GM19099 (cell line): ENCODE results near the gene IPO13.

Source experiments
- POLR2A ChIP-seq: IDR thresholded peaks from 3 replicates; pipeline ENCODE4 v1.6.1; 2011; ENCODE audit warnings: low read depth; ENCODE audit not compliant: insufficient read length; ENCODE audit errors: extremely low read depth

IPO13 gene

GRCh38 chr1:43946236-43947060 is at the start of gene IPO13:
TSS of gene IPO13 (plus strand) at chr1:43946950. CDS start at chr1:43947601, 651 bp downstream.
- peak; percentile 89 for TF ChIP-seq POLR2A

DNA sequence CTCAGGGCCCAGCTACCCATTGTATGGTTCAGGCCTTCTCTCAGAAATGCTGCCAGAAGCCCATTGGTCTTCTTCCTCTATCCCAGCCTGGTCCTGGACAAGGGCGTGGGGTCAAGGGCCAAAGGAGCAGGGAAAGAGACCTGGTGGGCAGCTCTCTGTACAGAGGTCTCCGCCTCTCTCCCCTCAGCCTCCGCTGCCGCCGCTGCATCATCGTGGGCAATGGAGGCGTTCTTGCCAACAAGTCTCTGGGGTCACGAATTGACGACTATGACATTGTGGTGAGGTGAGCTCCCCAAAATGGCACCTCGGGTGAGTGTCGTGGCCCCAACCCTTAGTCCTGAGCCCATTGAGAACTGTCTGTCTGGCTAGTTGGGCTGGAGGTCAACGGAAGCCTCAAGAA is 47.8 kb upstream of the IPO13 start:
- no peak for TF ChIP-seq POLR2A

- no peak for TF ChIP-seq POLR2A
Measured at GRCh38 chr1:43900386-43900785, 46.4 kb upstream of the IPO13 start.

DNA sequence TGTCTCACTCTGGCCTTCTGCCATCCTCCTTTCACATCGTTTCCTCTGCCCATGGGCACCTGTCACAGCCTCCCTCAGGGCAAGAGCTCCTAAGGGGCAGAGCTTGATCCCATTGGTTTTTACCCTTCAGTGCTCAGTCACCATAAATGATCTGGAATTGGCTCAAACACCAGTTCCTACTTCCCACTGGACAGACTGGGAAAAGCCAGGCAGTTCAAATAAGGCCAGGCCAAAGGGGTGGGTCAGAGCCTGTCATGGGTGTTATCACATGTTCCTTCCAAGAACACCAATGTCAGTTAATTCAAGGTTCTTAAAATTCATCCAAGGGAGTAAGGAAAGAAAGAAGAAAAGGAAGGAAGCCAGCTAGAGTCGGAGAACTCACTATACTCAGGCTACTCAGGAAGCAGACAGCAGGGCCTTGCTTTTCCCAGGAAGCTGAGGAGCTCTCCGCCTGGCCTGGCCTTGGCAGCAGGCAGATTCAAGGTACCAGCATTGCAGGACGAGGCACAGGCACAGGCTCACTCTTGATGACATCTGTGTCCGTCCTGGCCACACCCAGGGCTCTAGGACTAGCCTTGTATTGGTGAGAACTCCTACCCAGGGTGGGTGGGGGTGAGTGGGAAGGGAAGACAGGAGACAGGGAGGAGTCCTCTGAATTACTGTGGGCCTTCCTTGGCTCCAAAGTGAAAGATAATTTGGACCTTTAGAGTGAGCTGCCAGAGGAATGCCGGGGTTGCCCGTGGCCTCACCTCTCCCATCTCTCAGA is 45.4 kb upstream of the IPO13 start:
- TF ChIP-seq POLR2A = no peak

DNA sequence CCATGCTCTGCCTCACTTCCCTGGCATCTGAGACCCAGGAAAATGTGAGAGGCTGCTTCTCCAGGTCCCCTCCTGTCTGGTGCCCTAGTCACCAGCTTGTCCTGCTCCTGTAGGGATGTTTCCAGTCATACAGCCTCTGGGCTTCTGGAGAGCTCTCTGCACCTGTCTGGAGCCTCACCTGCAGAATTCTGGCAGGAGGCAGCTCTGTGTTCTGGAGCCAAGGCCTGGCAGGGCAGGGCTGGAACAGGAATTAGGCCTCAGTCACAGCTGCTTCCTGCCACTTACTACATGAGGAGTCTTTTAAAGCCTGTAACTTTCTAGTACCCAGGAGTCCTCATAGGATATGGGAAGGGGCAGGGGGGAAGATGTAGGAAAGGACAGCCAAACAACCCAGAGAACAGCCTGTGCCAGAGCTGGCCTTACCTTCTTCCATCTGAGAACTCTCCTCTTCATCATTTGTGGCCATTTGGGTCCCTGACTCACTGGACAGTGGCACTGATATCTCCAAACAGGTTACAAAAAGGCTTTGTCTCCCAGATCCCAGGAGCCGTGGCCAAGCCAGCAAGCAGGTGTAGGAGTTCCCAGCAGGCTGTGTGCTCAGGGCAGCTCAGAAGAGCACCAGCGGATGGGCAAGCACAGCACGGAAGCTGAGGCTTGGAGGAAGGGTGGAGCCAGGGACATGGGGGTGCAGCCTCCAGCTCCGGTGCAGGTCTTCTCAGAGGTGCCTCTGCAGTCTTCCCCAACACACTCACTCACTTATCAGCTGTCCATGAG is 44.5 kb upstream of the IPO13 start:
- no peak for TF ChIP-seq POLR2A

DNA sequence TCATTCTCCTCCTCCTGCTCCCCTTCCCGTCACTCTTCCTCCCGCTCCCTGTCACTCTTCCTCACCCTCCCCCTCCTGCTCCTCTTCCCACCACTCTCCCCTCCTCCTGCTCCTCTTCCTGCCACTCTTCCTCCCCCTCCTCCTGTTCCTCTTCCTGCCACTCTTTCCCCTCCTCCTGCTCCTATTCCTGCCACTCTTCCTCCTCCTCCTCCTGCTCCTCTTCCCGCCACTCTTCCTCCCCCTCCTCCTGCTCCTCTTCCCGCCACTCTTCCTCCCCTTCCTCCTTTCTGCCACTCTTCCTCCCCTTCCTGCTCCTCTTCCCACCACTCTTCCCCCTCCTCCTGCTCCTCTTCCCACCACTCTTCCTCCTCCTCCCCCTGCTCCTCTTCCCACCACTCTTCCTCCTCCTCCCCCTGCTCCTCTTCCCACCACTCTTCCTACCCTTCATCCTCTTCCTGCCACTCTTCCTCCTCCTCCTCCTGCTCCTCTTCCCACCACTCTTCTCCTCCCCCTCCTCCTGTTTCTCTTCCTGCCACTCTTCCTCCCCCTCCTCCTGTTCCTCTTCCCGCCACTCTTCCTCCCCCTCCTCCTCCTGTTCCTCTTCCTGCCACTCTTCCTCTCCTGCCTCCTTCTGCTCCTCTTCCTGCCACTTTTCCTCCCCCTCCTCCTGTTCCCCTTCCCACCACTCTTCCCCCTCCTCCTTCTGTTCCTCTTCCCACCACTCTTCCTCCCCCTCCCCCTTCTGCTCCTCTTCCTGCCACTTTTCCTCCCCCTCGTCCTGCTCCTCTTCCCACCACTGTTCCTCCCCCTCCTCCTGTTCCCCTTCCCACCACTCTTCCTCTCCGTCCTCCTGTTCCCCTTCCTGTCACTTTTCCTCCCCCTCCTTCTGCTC is 41.8 kb upstream of the IPO13 start:
- TF ChIP-seq POLR2A = no peak

DNA sequence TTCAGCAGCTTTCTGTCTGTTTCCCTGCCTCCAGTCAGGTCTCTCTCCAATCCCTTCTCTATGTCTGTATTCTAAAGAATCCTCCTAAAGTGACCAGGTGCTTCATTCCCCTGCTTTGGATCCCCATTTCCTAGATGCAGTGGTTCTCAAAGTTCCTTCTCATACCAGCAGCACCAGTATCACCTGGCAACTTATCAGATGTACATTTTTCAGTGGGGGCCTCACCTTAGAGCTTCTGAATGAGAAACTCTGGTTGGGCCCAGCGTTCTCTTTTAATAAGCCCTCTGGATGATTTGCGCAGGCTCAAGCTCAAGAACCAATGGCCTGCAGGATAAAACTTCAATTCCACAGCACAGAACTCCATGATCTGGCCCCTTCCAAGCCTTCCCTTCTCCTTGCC is 38.5 kb upstream of the IPO13 start:
- no peak for TF ChIP-seq POLR2A

DNA sequence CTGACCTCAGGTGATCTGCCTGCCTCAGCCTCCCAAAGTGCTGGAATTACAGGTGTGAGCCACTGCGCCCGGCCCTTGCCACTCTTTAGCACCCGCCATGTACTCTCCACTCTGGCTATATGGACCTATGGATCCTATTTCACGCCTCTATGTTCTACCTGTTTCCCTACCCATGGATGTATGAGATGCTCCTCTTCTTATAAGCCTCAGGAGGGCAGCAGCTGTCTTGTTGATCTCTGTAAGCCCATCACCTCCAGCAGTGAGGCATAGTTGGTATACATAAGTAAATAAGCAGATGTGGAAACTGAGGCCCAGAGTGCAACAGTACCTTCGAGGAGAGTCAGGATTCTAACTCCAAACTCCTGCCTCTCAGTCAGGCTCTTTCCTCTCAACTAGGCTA is 37.9 kb upstream of the IPO13 start:
- TF ChIP-seq POLR2A = no peak

DNA sequence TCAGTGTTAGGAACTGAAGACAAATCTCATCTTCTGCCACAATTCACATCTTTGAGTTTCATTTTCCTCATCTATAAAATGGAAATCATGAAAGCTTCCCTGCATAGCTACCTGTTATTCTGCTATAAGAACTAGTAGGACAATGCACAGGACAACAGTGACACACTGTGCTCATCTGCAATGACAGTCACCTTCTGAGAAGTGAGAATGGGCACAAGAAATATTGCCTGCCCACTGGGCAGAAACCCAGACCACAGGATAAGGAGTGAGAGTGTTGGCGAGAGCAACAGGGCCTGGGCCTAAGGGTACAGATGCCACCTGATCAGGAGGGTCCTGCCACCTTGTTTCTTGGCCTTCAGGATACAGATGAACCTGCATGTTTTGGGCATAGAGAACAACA is 36.4 kb upstream of the IPO13 start:
- no peak for TF ChIP-seq POLR2A

DNA sequence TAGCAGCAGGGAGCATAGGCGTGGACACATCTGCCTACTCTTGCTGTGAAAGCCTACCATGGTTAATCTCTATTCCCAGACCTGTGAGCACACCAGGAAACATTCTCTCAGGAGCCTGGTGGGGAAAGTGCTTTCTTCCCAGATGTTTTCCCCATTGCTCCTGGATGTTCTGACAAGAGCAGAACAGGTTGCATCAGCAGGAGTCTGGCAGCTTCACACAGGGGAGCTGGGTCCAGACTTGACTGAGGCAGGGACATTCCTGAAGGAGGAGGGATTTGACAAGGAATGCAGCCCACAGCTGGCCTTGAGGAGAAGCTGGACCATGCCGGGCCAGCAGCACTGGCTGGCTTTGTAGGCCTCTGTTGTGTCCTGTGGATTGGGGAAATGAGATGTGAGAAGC is 34.1 kb upstream of the IPO13 start:
- no peak for TF ChIP-seq POLR2A

DNA sequence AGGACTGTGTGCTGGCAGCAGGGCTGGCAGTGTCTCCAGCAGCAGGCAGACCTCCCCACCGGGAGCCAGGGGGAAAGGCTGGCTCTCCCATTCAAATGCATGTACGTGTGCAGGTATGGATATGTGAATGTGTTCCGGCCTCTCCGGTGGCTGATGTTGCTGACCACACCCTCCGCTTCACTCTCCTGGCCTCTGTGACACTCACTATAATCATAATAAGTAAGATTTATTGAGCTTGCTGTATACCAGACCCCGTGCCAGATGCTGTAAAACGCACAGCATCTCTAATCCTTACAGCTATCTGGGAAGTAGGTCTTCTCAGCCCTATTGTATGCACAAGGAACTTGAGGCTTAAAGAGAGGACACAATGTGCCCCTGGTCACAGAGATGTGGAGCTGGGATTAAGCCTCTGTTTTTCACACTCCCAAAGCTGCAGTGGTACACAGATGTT is 33.7 kb upstream of the IPO13 start:
- no peak for TF ChIP-seq POLR2A

DNA sequence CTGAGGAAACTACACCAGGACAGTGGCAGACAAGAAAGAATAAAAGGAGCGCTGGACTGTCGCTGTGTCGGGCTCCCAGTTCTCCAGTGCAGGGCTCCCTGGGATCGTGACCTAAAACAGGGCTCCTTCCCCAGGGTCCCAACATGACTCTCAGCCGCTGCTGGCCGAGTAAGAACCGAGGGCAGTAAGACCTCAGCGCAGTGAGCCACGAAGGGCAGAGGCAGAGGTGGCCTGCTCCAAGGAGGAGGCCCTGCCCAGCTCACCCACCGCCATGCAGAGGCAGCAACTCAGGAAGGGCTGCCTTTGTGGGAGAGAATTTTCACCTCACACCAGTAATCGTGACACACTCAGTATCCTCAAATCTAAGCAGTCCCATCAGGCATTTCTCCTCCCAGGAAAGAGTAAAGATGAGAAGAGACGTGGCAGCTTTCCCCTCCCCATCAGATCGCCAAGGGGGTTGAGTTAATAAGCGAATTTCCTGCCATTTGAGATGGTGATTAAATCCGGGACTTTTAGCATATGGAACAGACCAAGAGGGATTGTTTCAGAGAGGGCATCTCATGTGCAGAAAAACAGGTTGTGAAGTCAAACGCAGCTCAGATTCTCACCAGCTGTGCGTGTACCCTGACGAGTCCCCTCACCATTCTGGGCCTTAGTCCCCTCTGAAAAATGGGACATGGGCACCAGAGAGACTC is 32.9 kb upstream of the IPO13 start:
- TF ChIP-seq POLR2A = no peak

DNA sequence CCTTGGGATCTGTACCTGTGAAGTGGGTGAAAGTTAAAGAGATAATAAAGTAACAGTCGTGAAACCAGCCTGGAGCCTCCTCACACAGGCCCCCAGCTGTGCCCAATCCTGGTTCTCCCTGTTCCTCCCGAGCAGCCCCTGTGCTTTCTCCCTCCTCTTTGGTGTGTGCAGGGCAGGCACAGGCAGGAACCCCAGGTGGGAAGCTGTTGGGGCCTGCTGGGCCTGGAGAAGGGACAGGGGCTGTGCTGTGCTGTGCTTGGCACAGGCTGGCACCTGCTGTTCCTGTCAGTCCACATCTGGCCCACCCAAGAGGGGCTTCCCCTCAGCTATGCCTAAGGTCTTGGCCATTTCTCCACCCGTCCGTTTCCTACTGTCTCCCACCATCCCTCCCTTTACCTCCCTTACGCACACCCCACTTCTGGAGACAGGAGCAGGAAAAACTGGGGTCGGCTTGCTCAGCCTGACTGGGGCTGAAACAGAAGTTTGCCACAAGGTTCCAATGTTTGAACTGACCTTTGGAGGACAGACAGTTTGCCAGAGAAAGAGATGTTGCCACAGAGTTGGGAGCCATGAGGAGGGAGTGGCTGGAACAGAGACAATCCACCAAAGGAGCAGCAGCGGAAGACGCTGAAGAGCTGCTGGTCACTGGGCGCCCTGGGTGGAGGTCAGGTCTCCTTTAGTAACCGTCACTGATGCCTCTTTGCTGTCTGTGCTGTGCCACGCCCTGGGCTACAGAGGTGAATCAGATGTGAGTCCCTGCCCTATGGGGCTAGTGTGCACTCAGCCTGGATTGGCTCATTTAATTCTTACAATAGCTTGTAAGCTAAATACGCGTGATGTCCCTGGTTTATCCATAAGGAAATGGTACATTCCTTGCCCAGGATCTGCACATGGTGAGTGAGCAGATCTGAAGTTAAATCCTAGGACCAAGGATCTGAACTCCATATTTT is 31.9 kb upstream of the IPO13 start:
- TF ChIP-seq POLR2A = no peak
